ENCODE data around the gene XRCC1. TPM values are rescaled to one million over a fixed set of nuclear protein-coding genes. Genes with fewer than 3 reads are reported as not detected.

XRCC1 gene
- total and polyA plus RNA-seq, 2 of the 8 experiments (the other 6 are each of a cell fraction or from before 2014, with no cell fraction given): 42.5 to 44.4 TPM

DNA sequence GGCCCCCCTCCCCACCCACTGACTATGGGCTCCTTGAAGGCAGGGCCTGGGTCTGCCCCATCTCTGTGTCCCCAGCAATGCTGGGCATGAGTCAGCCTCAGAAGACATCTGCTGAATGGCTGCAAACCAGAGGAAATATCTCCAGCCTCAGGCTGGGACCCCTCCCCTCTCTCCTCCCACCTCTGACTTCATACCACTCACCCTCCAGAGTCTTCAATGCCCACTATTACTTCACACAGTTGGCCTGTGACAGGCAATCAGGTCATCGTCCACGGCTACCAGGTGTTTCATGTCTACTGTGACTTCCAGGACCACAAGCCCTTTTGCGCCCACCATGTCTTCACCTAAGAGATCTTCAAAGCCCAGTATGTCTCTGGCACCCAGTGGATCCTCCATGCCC, 36.5 kb upstream of the XRCC1 start, which contains the start of gene SRRM5:
Gene SRRM5, plus strand, starts transcription at position 301 of the 400 bp plus-strand sequence. Its CDS starts 34 bp downstream, at position 335.
- no peaks in the 10 kb centered on the region; a peak in 1 of 4 replicates for H3K9me3 ChIP-seq (ENCODE audit: insufficient read depth in 2 of 2, low read depth in 1 of 2, low read length in 1 of 2)
- no peak within 1 kb of the TSS for H2BK12ac ChIP-seq (ENCODE audit: low read depth, low read length)
- no peak within 1 kb of the TSS for H3K14ac ChIP-seq (ENCODE audit: insufficient read length)
- H4K20me1 ChIP-seq (replicated peaks in 1 of 2; ENCODE audit: control insufficient read depth in 1 of 2, insufficient read depth in 2 of 2, low read length in 2 of 2): peaks cover 0 to 8% of the 10 kb centered on the region in 2 experiments
- H3K18ac ChIP-seq (ENCODE audit: extremely low read depth, low read length): no peak within 1 kb of the TSS
- no peak within 1 kb of the TSS for H3K9ac ChIP-seq (replicated peaks in 1 of 4; ENCODE audit: extremely low read depth in 1 of 4, low read depth in 3 of 4, low read length in 3 of 4)
- H2AFZ ChIP-seq (ENCODE audit: low read length): no peak within 1 kb of the TSS
- WGBS, 2 experiments (ENCODE audit: extremely low coverage in 1 of 2, insufficient coverage in 1 of 2, insufficient read length in 1 of 2, insufficient replicate concordance in 2 of 2, low coverage in 1 of 2, low lambda C conversion rate in 2 of 2, missing lambda C conversion rate in 1 of 2): 84% methylated on average over 3 of the region's 3 CpGs; no CpG with 5 or more reads in 1 of the 2 experiments
- H3K23ac ChIP-seq (ENCODE audit: insufficient read length): no peak within 1 kb of the TSS
- H2AK5ac ChIP-seq (ENCODE audit: low read depth, low read length): no peak within 1 kb of the TSS
- H3K23me2 ChIP-seq (ENCODE audit: low read depth, low read length): no peaks in the 10 kb centered on the region; the same call in 1 of the 2 replicates
- DNase-seq (ENCODE audit: low read depth in 1 of 2, low spot score in 2 of 2) (no peak), FAIRE-seq (no peak)
- H2BK5ac ChIP-seq (ENCODE audit: low read depth, low read length): no peak within 1 kb of the TSS
- no peak within 1 kb of the TSS; the same call in 1 of the 2 replicates for H4K8ac ChIP-seq (ENCODE audit: extremely low read depth, insufficient read depth, low read length)
- H3K36me3 ChIP-seq (ENCODE audit: control insufficient read depth in 2 of 4, insufficient read depth in 4 of 4, low read length in 3 of 4): peaks cover 0 to 4% (median 1%) of the 10 kb centered on the region in 4 experiments; a peak in 2 of 8 replicates
- no peak within 1 kb of the TSS for H3K4me2 ChIP-seq (ENCODE audit: insufficient read depth in 1 of 2, low read depth in 2 of 2, low read length in 2 of 2)
- no peak within 1 kb of the TSS for H3K4ac ChIP-seq (replicated peaks; ENCODE audit: insufficient read length, low read depth, low read length)
- no peak within 1 kb of the TSS for H3K56ac ChIP-seq (replicated peaks; ENCODE audit: insufficient read length, low read depth, low read length)
- H3K79me1 ChIP-seq (ENCODE audit: low read depth, low read length): peaks cover 7% of the 10 kb centered on the region; the same call in 1 of the 2 replicates
- no peak within 1 kb of the TSS for H4K5ac ChIP-seq (ENCODE audit: insufficient read length, low read depth, low read length)
- H4K91ac ChIP-seq (replicated peaks; ENCODE audit: insufficient read length, low read length): no peak within 1 kb of the TSS
- ChIA-PET POLR2A (ENCODE audit: partially characterized antibody) (no interaction called here), CTCF (ENCODE audit: partially characterized antibody) (interaction anchor here (1.3 to 1.8 kb wide), 2 partner anchors 14 kb away, joined by 4 to 9 read pairs; no protein-coding TSS in a partner anchor)
- no peak within 1 kb of the TSS for H2BK15ac ChIP-seq (ENCODE audit: low read length)
- H3K27me3 ChIP-seq (replicated peaks in 1 of 4; ENCODE audit: control insufficient read depth in 3 of 4, extremely low read depth in 1 of 4, insufficient read depth in 3 of 4, low read length in 3 of 4): no peaks in the 10 kb centered on the region
- peaks cover 0 to 9% of the 10 kb centered on the region in 2 experiments; a peak in 2 of 4 replicates for H3K79me2 ChIP-seq (ENCODE audit: control insufficient read depth in 1 of 2, insufficient read depth in 2 of 2, low read length in 2 of 2)
- H3K4me1 ChIP-seq (replicated peaks in 1 of 4; ENCODE audit: control insufficient read depth in 3 of 4, insufficient read depth in 4 of 4, low read length in 3 of 4): no peaks in the 10 kb centered on the region
- H2BK120ac ChIP-seq (replicated peaks; ENCODE audit: low read depth, low read length): no peak within 1 kb of the TSS
- no peak within 1 kb of the TSS for H3K27ac ChIP-seq (ENCODE audit: low read depth, low read length)
- no peak within 1 kb of the TSS for H3K4me3 ChIP-seq (ENCODE audit: extremely low read depth in 1 of 4, insufficient read depth in 2 of 4, low read depth in 3 of 4, low read length in 4 of 4)
- no peak within 1 kb of the TSS for H2BK20ac ChIP-seq (ENCODE audit: low read length)
- TF ChIP-seq CTBP2 (IDR thresholded peaks at IDR 0.05; ENCODE audit: borderline replicate concordance, insufficient read depth, insufficient read length, low read length) (no peak), CREB1 (IDR thresholded peaks at IDR 0.05) (no peak), RNF2 (IDR thresholded peaks at IDR 0.05; ENCODE audit: borderline replicate concordance, low read depth, low read length, missing control alignments, poor library complexity, severe bottlenecking) (no peak), PHF8 (conservative IDR thresholded peaks at IDR 0.05; ENCODE audit: low read depth, low read length) (no peak), CHD2 (IDR thresholded peaks at IDR 0.05; ENCODE audit: low read length) (no peak), USF2 (IDR thresholded peaks at IDR 0.05; ENCODE audit: low read length) (no peak), JUN (IDR thresholded peaks at IDR 0.05; ENCODE audit: low read depth, low read length) (no peak), CBX8 (IDR thresholded peaks at IDR 0.05; ENCODE audit: borderline replicate concordance, low read depth, low read length) (no peak), SP1 (IDR thresholded peaks at IDR 0.05; ENCODE audit: low read depth, low read length) (no peak)
